Testis (tissue), 3 donors: ENCODE data around the gene CRISP1. TPM values are rescaled to one million over a fixed set of nuclear protein-coding genes. Genes with fewer than 3 reads are reported as not detected.

Experiments
- DNase-seq: peaks from one replicate; pipeline ENCODE4 v3.0.0-alpha.2; 2019
- H3K27ac ChIP-seq, 2 donors: fragments of 200-600 bp; sonication (generic); one replicate each; pipeline ENCODE4 v1.5.1; 2019
- H3K27me3 ChIP-seq: fragments of 200-600 bp; sonication (generic); one replicate; pipeline ENCODE4 v1.5.1; 2019
- H3K36me3 ChIP-seq: fragments of 200-600 bp; sonication (generic); one replicate; pipeline ENCODE4 v1.5.1; 2017; ENCODE audit warnings: low read depth; ENCODE audit errors: missing control alignments
- H3K4me1 ChIP-seq: fragments of 200-600 bp; sonication (generic); one replicate; pipeline ENCODE4 v1.5.1; 2019
- H3K4me3 ChIP-seq, 2 donors: fragments of 200-600 bp; sonication (generic); one replicate each; pipeline ENCODE4 v1.5.1; 2017 to 2019
- H3K9me3 ChIP-seq: fragments of 200-600 bp; sonication (generic); one replicate; pipeline ENCODE4 v1.5.1; 2017
- CTCF ChIP-seq, 3 experiments: fragments of 450-650 bp in 2 of 3; fragments of 200-600 bp in 1 of 3; sonication (generic) in 1 of 3; IDR thresholded peaks; one replicate each; pipeline ENCODE4 v1.5.1; 2016 to 2019; ENCODE audit warnings: antibody characterized with exemption in 3 of 3, mild to moderate bottlenecking in 2 of 3, moderate library complexity in 1 of 3
- POLR2A ChIP-seq: fragments of 450-650 bp; IDR thresholded peaks from one replicate; pipeline ENCODE4 v1.6.1; 2017; ENCODE audit warnings: antibody characterized with exemption, mild to moderate bottlenecking, moderate library complexity
- WGBS, 2 donors: methylation state at CpG; one replicate each; pipeline ENCODE4 v1.1.5; 2018; 5-methylcytosine and 5-hydroxymethylcytosine counted together
- intact Hi-C: fragments of 100-400 bp; cut with DNase I; formaldehyde crosslinking; loops from one replicate; pipeline ENCODE4 v1.15.1; 2023; ENCODE audit warnings: low total_unique reads
- polyA plus RNA-seq: library from polyadenylated mRNA; stranded (reverse); fragments of 350-450 nt; fragmentation: Illumina TruSeq; extraction: RNeasy Lipid Tissue Mini Kit (QIAGEN cat#74804); gene quantifications from one replicate; pipeline ENCODE4 v1.2.3, GENCODE V29; 2014; ENCODE audit warnings: low read depth, low replicate concordance; ENCODE audit not compliant: insufficient read depth
- total RNA-seq, 2 donors: library from RNA; depleted of rRNA; stranded (reverse); fragments of >200 nt; gene quantifications; one replicate each; pipeline ENCODE4 v1.2.3, GENCODE V29; 2016

The CRISP1 gene
- total and polyA plus RNA-seq, 3 donors from 2014 or later = 0.19 to 3.8 (median 0.55) TPM

- H3K4me3 ChIP-seq = no peak overlapping the region
- no peaks in the 10 kb centered on the region for H3K36me3 ChIP-seq
- WGBS, 2 donors = 44 to 47% methylated on average over 2 of the region's 2 CpGs
- intact Hi-C loops = no loop called here
- no peaks in the 10 kb centered on the region for H3K4me1 ChIP-seq
- DNase-seq = no peak
- no peaks in the 10 kb centered on the region for H3K9me3 ChIP-seq
- H3K27ac ChIP-seq = no peak overlapping the region
- H3K27me3 ChIP-seq = no peaks in the 10 kb centered on the region
- TF ChIP-seq POLR2A (no peak), CTCF (IDR thresholded peaks at IDR 0.05) (no peak)
Observed at GRCh38 chr6:49868951-49869529, 2.7 kb upstream of the CRISP1 start.

- Histone ChIP-seq H3K4me1 (no peaks in the 10 kb centered on the region), H3K4me3 (no peak overlapping the region), H3K27me3 (no peaks in the 10 kb centered on the region), H3K36me3 (no peaks in the 10 kb centered on the region), H3K27ac (no peak overlapping the region), H3K9me3 (no peaks in the 10 kb centered on the region)
- DNase-seq = no peak
- 61 to 66% methylated on average over 2 of the region's 2 CpGs for WGBS, 2 donors
- TF ChIP-seq POLR2A (no peak), CTCF (IDR thresholded peaks at IDR 0.05) (no peak)
- intact Hi-C loops = no loop called here
Observed at GRCh38 chr6:49856282-49856681, 10.1 kb downstream of the CRISP1 start.

GRCh38 chr6:49855221-49855620 lies 11.1 kb downstream of the CRISP1 start:
- Histone ChIP-seq H3K4me1 (no peaks in the 10 kb centered on the region), H3K36me3 (no peaks in the 10 kb centered on the region), H3K4me3 (no peak overlapping the region), H3K9me3 (no peaks in the 10 kb centered on the region), H3K27me3 (no peaks in the 10 kb centered on the region), H3K27ac (no peak overlapping the region)
- WGBS, 2 donors = 79 to 88% methylated on average over 4 of the region's 4 CpGs
- no peak for DNase-seq
- intact Hi-C loops = no loop called here
- no peak for TF ChIP-seq CTCF (IDR thresholded peaks at IDR 0.05)
- TF ChIP-seq POLR2A = no peak

- TF ChIP-seq POLR2A = no peak
- TF ChIP-seq CTCF (IDR thresholded peaks at IDR 0.05) = no peak
- no peak overlapping the region for H3K27ac ChIP-seq
- H3K36me3 ChIP-seq = no peaks in the 10 kb centered on the region
- H3K4me1 ChIP-seq = no peaks in the 10 kb centered on the region
- no peak for DNase-seq
- 83 to 85% methylated on average over 2 of the region's 2 CpGs for WGBS, 2 donors
- H3K27me3 ChIP-seq = no peaks in the 10 kb centered on the region
- no peaks in the 10 kb centered on the region for H3K9me3 ChIP-seq
- intact Hi-C loops = no loop called here
- no peak overlapping the region for H3K4me3 ChIP-seq
Observed at GRCh38 chr6:49852975-49853374, 13.4 kb downstream of the CRISP1 start.

GRCh38 chr6:49849213-49849907 lies 17.0 kb downstream of the CRISP1 start:
- Histone ChIP-seq H3K36me3 (no peaks in the 10 kb centered on the region), H3K9me3 (no peaks in the 10 kb centered on the region), H3K4me3 (no peak overlapping the region), H3K4me1 (no peaks in the 10 kb centered on the region), H3K27ac (no peak overlapping the region), H3K27me3 (no peaks in the 10 kb centered on the region)
- WGBS, 2 donors = 35 to 42% methylated on average over 4 of the region's 4 CpGs
- TF ChIP-seq POLR2A = no peak
- TF ChIP-seq CTCF (IDR thresholded peaks at IDR 0.05) = peak; percentile 58 to 77 (median 59)
- intact Hi-C loops = no loop called here
- DNase-seq = no peak
